GM12864 (cell line): Measurements from ENCODE around the gene CXXC1.

Source experiments
- DNase-seq: peaks from one replicate; pipeline ENCODE4 v3.0.0-alpha.2; 2011; ENCODE audit warnings: low read depth
- H3K4me3 ChIP-seq: 2 replicates; pipeline ENCODE4 v1.5.1; 2011; ENCODE audit warnings: mild to moderate bottlenecking, low read depth, low read length, control low read depth
- CTCF ChIP-seq: IDR thresholded peaks from 2 replicates; pipeline ENCODE4 v1.5.1; 2011; ENCODE audit warnings: low read depth, mild to moderate bottlenecking, moderate library complexity, low read length, control low read depth, inconsistent platforms; ENCODE audit errors: missing control alignments

Gene CXXC1

DNA sequence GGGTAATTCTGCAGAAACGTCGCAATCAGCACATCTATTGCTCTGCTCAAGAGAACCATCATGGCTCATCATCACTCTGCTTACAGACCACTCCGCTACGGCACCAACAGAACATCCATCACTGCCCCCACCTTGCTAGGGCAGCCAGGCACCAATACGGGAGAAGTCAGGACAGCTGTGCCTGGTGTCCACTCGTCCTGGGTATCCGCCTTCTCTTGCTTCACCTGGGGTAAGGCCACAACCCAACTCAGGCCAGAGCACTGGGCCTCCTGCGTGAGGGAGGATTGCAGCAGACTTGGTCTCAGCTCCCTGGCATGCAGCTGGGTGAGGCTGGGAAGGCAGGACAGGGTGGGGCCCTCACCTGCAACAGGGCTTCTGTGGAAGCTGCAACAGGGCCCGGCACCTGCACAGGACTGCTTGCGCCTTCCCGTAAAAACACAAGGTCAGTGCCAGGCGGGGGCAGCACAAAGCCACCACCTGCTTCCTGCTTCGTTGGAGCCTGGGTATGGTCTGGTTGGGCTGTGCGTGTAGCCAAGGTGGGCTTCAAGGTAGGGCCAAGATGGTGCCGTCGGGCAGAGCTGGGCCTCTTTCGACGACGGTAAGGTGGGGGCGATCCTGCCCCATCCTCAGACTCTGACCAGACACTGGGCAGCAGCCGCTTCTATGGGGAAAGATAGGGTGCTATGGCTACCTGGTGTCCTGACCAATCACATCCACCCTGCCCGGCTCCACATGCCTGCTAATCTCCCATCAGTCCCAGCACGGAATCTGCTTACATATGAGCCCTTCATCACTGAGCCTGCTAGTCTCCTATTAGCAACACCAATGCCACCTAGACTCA, 14.1 kb downstream of the CXXC1 start:
- no peak for TF ChIP-seq CTCF

GRCh38 chr18:50272568-50272967, 14.9 kb downstream of the CXXC1 start:
- TF ChIP-seq CTCF: no peak
- no peak overlapping the region for H3K4me3 ChIP-seq
- DNase-seq: no peak

More for the DNA sequence above, 14.1 kb downstream of the CXXC1 start:
- H3K4me3 ChIP-seq: no peak overlapping the region
- DNase-seq: no peak

DNA sequence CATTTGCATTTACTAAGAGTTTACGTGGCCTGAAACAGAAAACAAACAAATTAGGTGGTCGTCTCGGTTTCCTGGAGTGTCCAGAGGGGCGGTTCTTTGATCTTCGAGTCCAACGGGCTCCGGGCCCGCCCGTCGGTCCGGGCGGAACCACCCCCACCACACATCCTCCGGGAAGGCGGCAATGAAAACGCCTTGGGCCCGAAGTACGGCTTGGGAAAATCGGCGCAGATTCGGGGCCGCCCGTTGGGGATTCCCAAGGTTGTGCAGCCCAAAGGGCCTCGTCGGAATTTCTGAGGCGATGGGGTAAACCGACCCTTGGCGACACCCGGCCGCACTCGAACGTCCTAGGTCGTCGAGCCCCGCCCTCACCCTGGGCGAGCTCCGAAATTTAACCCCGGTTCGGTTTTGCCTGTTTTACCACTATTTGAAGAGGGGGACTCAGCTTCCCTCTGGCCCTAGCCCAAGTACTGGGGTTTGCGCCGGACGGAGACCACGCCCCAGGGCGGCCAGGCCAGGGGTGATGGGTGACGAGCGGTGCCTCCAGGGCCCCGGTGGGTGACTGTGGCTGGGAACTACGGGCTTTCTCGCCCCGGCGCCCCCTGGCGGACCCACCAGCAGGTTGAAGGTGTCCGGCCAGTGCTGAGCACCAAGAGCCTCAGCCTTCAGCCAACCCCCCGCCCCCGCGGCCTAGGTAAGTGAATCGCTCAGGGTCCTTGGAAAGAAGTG, 19.3 kb downstream of the CXXC1 start:
- peak; percentile 86 for TF ChIP-seq CTCF
- peak overlapping the region; percentile 34 for H3K4me3 ChIP-seq
- DNase-seq: peak; percentile 75

GRCh38 chr18:50266248-50266704, 21.2 kb downstream of the CXXC1 start, which contains the start of gene CFAP53:
Gene CFAP53 (minus strand): TSS chr18:50266495. CDS start chr18:50266404, 91 bp downstream.
- no peak for TF ChIP-seq CTCF
- peak within 1 kb of the TSS; percentile 64 for H3K4me3 ChIP-seq
- peak; percentile 78 for DNase-seq

- TF ChIP-seq CTCF: no peak
- H3K4me3 ChIP-seq: no peak overlapping the region
- DNase-seq: no peak
Measured at GRCh38 chr18:50262977-50263376, 24.5 kb downstream of the CXXC1 start.

DNA sequence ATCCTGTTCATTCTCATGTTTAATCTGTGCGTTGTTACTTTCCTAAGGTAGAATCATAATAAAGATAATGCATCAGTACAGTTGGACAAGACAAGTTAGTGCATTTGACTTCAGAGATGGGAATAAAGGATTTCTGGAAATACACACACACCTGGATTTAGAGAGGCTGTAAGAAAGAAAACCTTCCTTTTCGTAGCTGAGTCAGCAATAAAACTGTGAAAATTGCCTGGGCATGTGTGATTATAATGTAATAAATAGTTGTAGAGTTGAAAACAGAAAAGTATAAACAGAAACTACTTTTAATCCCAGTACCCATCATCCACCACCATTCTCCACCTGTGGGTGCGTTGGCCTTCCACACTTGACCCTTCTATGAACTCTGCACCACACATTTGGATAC, 36.6 kb downstream of the CXXC1 start:
- no peak overlapping the region for H3K4me3 ChIP-seq
- no peak for TF ChIP-seq CTCF
- DNase-seq: no peak

GRCh38 chr18:50249576-50249975, 37.9 kb downstream of the CXXC1 start:
- TF ChIP-seq CTCF: no peak
- H3K4me3 ChIP-seq: no peak overlapping the region
- no peak for DNase-seq
